Measurements from ENCODE around the gene TMEM240.
"Not testable (repeated sequence)": the region's sequence is repeated elsewhere in the genome, so short reads cannot be mapped to it uniquely, and the experiment has no call there.

GRCh38 chr1:1556961-1557360, 16.5 kb upstream of the TMEM240 start:
- not testable (repeated sequence) for TF ChIP-seq CTCF (IDR thresholded peaks at IDR 0.05; ENCODE audit: borderline replicate concordance, extremely low read depth, low read length, poor library complexity, severe bottlenecking); EZH2 (IDR thresholded peaks at IDR 0.05; ENCODE audit: borderline replicate concordance, low read depth, low read length, severe bottlenecking)

All from DND-41 (cell line).